DMS153 (cell line): ENCODE measurements around the gene PPARA.

Source experiments
- DNase-seq: peaks from one replicate; lab custom pipeline; 2025; lab: John Stamatoyannopoulos, UW

PPARA gene

DNA sequence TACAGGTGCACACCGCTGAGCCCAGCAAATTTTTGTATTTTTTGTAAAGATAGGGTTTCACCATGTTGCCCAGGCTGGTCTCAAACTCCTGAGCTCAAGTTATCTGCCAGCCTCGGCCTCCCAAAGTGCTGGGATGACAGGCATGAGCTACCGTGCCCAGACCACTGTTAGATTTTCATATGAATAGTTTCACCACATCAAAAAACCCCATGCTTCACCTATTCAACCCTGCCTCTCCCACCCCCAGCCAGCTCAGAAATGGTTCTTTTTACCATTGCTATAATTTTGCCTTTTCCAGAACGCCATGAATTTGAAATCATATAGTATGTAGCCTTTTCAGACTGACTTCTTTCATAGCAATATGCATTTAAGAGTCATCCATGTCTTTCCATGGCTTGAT is 61.9 kb downstream of the PPARA start:
- DNase-seq = no peak

DNA sequence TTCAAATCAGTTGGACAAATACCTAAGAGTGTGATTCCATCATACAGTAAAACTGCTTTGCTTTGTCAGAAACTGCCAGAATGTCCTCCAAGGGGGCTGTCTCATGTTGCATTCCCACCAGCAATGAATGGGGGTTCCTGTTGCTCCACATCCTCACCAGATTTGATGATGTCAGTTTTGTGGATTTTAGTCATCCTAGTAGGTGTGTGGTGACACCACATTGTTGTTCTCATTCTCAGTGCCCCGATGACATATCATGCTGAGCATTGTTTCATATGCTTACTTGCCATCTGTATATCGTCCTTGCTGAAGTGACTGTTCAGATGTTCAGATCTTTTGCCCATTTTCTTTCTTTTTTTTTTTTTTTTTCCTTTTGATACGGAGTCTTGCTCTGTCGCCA is 62.7 kb downstream of the PPARA start:
- no peak for DNase-seq

DNA sequence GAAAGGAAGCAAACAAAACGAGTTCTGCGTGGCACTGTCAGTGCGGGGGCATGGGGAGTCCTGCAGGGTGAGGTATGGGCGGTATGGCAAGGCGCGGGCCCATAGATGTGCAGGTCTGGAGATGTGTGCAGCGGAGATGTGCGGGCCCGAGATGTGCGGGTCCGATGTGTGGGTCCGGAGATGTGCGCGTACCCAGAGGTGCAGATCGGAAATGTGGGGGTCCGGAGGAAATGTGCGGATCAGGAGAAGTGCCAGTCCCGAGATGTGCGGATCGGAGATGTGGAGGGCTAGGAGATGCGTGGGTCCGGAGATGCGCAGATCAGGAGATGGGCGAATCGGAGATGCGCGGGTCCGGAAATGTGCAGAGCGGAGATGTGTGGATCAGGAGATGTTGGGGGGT is 63.8 kb downstream of the PPARA start:
- no peak for DNase-seq

DNA sequence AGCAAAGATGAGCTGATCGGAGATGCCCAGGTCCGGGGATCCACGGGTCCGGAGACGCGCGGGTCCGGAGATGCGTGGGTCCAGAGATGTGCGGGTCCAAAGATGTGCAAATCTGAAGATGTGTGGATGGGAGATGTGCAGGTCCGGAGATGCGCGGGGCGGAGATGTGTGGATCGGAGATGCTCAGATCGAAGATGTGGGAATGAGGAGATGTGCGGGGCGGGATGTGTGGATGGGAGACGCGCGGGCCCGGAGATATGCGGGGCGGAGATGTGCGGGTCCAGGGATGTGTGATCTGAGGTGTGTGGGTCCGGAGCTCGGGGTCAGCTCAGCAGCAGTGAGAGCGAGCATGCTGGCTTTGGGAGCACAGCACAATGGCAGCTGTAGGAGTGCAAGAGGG is 64.3 kb downstream of the PPARA start:
- no peak for DNase-seq

DNA sequence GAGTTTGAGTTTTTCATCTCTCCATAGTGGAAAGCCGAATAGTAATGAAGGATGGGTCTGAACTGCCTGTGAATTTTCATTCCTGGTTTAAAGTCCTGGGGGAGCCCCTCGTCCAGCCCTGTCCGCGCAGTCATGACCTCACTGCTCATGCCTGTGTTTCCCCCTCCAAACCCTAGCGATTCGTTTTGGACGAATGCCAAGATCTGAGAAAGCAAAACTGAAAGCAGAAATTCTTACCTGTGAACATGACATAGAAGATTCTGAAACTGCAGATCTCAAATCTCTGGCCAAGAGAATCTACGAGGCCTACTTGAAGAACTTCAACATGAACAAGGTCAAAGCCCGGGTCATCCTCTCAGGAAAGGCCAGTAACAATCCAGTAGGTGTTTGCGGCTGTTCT is 69.3 kb downstream of the PPARA start:
- DNase-seq = no peak

DNA sequence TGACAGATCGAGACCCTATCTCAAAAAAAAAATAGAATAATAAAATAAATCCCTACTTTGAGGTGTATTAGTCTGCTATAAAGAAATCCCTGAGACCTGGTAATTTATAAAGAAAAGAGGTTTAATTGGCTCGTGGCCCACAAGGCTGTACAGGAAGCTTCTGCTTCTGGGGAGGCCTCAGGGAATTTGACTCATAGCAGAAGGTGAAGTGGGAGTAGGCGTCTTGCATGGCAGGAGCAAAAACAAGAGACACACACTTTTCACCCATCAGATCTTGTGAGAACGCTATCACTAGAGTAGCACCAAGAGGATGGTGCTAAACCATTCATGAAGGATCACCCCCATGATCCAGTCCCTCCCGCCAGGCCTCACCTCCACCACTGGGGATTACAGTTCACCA is 70.6 kb downstream of the PPARA start:
- no peak for DNase-seq

DNA sequence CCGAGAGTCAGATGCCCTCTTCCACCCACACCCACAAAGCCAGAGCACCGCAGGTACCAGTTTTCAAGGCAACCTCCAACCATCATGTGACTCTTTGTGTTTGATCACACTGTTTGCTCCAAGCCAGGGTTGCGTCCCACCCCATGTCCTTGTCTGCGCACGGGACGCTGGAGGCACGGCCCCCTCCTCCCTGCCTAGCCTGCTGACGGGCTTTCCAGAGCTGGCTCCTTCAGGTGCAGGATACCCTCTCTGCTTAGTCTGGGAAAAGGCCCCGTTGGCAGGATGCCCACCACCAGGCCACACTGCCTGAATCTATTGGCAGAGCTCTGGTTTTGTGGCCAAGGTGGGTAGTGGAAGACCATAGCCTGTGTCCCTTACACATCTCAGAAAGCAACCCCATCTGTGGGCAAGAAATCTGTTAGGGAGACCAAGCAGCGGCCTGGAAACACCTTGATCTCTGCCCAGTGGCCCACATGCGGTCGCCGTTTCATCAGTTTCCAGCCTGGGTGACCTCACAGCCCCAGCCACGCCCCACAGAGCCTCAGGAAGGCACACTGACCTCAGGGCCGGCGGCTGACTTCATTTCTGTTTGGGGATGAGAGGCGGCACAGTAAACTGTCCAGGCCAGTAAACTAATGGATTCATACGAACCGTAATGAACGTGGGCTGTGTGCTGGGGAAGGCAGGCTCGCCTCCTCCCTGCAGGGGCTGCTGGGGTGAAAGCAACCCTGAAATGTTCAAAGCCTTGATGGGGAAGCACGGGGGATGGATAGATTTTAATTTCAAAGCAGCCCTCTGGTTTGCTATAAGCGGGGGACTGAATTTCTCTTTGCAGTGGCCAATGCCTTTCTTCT is 73.9 kb downstream of the PPARA start:
- DNase-seq = no peak

DNA sequence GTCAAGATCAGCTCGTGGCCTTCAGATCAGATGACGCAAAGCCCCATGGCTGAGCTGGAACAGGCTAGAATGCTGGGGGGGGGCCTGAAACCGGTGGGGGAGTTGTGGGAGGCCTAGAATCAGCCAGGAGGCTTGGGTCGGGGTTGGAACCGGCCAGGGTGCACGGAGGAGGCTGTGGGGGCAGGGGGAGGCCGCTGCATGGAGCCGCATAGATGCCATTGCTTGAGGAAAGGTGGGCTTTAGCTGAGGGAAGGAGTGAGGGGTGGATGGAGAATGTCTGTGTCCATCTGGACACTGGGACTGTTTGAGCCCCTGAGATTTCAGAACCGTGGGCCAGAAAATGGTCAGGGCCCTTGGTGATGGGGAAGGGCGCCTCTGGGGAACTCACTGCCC is 74.6 kb downstream of the PPARA start:
- no peak for DNase-seq

DNA sequence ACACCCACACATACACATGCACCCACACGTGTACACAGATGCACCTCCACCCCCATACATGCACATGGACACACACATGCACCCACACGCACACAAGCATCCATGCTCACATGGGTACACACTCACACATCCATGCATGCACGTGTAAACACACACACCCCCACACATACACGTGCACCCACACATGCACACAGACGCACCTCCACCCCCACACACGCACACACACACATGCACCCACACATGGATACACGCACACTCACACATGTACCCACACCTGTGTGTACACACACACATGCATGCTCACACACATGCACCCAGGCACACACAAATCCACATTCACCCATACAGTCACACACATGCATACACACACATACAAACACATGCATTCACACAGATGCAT is 75.3 kb downstream of the PPARA start:
- DNase-seq = no peak

DNA sequence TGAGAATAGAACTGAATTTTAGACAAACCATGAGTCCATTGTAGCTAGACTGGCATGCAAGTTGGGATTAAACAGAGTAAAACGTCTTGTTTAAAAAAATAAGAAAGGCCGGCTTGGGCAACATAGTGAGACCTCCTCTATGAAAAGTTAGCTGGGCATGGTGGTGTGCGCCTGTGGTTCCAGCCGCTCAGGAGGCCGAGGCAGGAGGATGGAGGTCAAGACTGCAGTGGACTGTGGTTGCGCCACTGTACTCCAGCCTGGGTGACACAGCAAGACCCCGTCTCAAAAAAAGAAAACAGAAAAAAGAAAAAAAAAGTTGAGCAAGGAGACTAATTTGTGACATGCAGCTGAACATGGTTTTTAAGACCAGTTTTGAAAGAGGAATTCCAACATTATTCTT is 76.3 kb downstream of the PPARA start:
- DNase-seq = no peak

DNA sequence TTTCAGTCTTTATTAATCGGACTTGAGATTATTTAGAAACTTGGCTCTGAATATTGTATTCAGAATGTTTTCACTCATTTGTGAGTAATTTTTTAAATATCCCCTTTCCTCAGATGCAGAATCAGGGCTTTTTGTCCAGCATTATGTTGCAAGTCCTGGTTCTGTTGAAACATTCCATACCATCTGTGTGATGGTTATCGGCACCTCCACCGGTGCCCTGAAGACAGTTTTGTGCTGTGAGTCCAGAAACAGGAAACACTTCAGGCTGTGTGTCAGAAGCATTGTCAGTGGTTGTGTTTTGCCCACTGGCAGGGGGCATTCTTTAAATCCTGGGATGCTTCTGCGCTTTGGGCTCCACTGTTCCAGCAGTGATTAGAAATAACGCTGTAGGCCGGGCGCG is 79.4 kb downstream of the PPARA start:
- DNase-seq = no peak

DNA sequence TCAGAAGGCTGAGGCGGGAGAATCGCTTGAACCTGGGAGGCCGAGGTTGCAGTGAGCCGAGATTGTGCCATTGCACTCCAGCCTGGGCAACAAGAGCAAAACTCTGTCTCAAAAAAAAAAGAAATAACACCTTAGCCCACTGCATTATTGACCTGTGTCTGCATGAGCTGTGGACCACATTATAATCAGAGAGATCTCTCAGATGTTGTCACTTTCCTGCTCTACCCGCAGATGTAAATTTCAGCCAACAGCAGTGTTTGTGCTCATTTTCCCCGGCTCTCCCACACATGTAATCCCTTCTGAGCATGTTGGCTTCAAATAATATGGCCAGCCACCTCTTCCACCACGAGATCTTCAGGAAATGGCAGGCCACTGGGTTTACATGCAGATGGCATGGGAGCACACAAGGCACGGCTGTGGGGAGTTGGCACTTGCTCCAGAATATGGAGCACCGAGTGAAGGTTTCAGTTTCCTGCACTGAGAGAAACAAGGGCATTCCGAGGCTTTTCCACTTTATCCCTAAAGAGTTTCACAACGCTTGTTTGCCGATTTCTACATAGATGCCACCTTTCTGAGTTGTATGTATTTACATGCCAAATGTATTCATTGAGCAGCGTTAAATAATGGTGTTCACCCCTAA is 80.1 kb downstream of the PPARA start:
- DNase-seq = no peak

DNA sequence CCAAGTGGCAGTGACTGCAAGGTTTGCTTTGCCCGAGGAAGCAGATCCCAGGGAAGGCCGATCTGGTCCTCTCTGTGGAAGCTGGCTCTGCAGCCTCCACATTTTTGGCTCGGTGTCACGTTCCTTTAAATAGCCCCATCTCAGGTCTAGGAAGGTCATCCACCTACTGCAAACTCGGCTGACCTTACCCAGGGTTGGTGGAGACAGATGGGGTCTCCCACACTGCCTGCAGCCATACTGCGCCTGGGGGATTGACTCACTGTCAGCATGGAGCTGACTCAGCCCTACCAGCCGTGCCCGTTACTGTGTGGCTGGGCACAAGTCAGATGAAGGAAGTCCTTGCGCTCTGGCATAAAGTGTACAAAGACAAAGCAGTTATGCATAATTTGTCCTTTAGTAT is 82.9 kb downstream of the PPARA start:
- DNase-seq = peak; percentile 45

DNA sequence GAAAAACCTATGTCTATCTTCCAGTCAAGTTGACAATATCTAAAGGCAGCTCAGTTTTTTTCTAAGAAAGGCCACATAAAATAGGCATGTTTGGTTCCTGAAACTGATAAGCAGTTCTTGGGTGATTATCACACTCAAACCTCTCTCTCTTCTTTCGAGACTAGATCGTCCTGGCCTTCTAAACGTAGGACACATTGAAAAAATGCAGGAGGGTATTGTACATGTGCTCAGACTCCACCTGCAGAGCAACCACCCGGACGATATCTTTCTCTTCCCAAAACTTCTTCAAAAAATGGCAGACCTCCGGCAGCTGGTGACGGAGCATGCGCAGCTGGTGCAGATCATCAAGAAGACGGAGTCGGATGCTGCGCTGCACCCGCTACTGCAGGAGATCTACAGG is 84.6 kb downstream of the PPARA start:
- DNase-seq = no peak

DNA sequence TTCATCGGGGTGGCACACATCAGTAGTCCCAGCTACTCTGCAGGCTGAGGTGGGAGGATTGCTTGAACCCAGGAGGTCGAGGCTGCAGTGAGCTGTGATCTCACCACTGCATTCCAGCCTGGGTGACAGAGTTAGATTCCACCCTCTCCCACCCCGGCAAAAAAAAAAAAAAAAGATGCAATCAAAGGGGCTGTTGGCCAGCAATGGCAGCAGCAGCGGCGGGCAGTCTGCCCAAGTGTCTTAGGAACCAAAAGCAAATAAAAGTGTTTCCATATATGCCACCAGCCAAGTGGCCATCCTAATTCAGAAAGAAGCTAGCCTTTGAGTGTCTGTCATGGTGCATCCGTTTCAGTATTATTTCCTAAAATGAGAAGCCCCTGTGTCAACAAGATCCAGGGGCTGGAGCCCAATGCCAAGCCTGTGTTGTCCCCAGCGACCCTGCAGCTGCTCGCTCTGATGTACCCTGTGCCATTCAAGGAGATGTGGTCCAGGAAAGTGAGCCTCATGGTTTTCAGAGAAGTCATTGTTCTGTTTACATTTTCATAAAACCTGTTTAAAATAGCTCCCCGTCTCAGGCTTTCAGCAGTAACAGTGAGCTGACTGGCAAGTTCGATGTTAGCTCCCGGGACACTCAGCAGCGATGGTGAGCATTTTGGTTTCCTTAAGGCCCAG is 87.3 kb downstream of the PPARA start:
- no peak for DNase-seq

DNA sequence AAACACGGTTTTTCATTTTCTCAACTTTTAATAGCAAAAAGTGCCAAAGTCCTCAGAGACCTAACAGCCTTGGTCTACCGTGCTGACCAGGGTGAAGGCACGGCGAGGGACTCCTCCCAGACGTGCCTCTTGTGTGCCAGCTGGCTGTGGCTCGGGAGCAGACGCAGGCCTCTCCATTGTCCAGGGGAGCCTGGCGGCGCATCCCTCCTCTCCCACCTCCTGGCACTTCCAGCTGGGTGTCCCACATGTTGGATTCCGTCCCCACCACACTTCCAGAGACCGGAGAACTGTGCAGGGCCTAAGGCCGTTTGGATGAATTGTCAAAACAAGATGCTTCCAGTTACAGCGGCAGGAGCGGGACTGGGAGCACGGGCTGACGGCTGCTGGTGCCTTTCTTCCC is 88.2 kb downstream of the PPARA start:
- no peak for DNase-seq

DNA sequence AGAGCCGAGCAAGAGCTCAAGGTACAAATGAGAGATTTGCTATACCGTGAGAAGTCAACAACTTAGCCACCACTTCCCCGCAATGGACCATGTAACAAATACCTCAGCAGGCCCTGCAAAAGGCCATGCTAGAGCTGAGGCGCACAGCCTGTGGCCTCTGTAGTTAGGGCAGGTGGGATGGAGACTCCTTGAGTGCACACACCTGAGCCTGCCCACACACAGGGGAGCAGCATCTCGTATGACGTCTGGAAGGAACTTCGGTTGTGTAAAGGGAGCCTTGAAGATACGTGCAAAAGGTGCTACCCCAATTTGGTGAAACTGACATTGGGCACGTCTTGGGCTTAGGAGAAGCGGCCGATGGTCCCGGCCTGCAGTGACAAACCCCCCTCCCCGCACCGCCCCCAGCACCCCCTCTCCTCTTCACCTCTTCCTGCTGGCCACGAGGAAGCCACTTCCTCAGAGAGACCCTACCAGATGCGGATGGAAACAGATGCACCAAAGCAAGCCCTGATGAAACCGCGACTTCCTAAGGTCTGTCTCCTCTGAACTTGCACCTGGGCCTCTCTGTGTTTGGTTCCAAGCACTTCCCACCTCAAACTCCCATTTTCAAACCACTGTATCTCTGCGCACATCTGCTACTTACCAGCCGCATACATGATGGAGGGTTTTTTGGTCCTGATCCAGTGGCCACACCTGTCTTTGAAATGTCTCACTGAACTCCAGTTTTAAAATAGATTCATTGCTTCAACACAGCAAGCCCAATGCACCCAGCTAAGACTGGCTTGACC is 89.1 kb downstream of the PPARA start:
- DNase-seq = no peak

DNA sequence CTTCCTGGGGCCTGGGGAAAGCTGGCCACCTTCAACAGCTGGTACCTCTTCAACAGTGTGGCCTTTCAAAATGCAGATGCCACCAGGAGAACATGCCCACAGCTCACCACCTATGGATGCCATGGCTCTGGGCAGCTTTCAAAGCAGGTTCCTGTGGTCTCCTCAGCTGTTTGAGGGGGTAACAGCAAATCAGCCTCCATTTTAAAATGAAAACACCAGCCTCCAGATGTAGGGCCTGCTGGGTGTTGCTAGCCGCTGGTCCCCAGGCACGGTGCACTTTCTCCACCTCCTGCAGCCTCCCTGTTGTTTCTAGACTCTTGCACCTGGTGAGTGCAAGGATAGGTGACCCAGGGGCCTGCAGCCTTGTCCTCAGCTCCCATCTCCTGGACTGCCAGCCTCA is 89.7 kb downstream of the PPARA start:
- no peak for DNase-seq

DNA sequence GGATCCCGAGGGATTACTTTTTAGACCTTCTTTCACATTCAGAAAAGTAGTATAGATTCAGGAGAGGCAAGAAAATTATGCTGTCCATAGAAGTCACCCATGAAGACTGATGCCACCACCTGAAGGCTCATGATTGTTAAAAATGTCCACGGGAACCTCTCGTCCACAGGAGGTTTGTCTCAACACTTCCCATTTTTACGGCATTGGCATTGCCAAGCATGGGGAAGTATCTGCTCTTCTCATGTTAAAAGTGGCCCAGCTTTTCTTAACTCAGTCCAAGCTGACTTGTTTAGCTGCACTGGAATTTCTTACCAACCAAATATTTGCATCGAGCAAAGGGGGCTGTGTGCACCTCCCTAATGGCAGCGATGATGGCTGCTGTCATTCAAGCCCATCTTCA is 90.2 kb downstream of the PPARA start:
- no peak for DNase-seq

DNA sequence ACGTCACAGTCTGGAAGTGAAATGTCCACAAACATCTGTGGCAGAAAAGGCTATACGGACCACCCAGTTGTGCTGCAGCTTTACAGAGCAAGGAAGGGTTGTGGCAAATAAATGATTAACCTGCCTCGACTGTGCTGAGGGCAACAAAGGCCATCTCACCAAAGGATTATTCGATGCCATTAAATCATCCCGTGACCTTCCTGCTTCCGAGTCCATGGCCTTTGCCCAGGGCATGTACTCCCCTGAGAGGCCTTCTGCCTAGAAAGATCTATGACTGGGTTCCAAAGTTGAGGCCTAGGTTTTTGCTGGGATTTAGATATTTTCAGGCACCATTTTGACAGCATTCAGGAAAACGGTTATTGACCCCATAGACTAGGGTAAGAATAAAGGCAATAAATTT is 90.6 kb downstream of the PPARA start:
- no peak for DNase-seq

DNA sequence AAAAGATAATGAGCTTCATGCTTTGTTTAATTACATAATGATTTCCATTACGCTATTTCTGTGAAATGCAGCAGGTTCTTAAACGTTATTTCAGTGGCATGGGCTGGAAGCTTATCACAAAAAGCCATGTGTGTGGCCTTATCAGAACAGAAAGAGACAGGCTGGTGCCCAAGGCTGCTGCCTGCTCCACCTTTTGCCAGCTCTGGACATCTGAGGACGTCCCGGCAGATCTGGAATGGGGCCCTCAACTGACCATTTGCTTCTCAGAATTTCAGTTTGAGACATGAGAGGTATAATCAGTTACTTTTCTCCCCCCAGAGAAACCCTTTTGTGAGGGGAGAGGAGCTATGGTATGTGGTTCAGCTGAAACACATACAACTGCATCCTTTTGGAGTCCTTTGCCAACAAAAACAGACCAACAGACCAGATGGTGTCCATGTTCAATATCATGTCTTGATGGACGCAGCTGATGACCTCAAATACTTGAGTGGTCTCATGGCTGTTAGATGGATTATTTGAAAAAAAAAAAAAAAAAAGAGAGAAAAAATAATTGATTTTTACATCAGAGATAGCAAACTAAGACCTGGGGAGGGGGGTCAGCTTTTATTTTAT is 91.2 kb downstream of the PPARA start:
- DNase-seq = no peak

DNA sequence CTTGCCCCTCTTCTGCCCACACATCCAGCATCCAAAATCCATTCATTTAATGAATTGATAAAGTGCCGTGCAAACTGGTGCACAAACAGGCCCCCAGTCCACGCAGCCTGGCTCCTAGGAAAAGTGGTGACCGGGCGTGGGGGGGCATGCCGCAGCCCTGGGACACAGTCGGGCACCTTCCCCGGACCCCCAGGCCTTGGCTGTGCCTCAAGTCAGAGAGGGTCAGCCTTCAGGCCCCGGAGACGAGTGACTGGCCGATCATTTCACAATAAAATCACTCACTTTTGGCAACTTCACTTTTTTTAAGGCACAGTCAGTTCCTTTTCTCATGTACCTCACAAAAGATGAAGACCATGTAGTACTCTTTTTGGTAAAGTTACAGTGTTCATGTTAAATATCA is 91.8 kb downstream of the PPARA start:
- DNase-seq = no peak
